ENCODE results near the gene EXTL2. TPM values are rescaled to one million over a fixed set of nuclear protein-coding genes. Genes with fewer than 3 reads are reported as not detected.

EXTL2 gene
- total and polyA plus RNA-seq, 10 of the 15 experiments (the other 5 are each of a cell fraction or from before 2014, with no cell fraction given) = 10.2 to 51.1 (median 16.2) TPM

GRCh38 chr1:100896481-100896982, 1.9 kb upstream of the EXTL2 start:
- Histone ChIP-seq H3K4me1 (ENCODE audit: control insufficient read depth, insufficient read depth, low read length) (peaks cover 8% of the 10 kb centered on the region; the same call in 1 of the 2 replicates), H3K79me2 (ENCODE audit: control insufficient read depth, insufficient read depth, low read length) (peaks cover 51% of the 10 kb centered on the region), H3K27ac (ENCODE audit: control insufficient read depth, insufficient read depth) (peak overlapping the region; percentile 93), H2AFZ (ENCODE audit: control insufficient read depth, low read depth, low read length) (peak overlapping the region; percentile 84), H3K4me2 (ENCODE audit: control insufficient read depth, insufficient read depth) (peak overlapping the region; percentile 94), H4K20me1 (ENCODE audit: control insufficient read depth, insufficient read depth) (no peaks in the 10 kb centered on the region), H3K4me3 (peak overlapping the region; percentile 89), H3K9ac (ENCODE audit: control insufficient read depth, insufficient read depth, low read length) (peak overlapping the region; percentile 98), H3K27me3 (replicated peaks in 1 of 2; ENCODE audit: control insufficient read depth in 2 of 2, insufficient read depth in 2 of 2, low read length in 1 of 2) (no peaks in the 10 kb centered on the region), H3K36me3 (ENCODE audit: control insufficient read depth in 2 of 2, insufficient read depth in 2 of 2, low read length in 1 of 2) (peaks cover 0 to 7% of the 10 kb centered on the region in 2 experiments; a peak in 1 of 4 replicates), H3K9me3 (replicated peaks; ENCODE audit: control insufficient read depth, insufficient read depth, low read length) (no peaks in the 10 kb centered on the region; the same call in 2 of the 3 replicates)
- BruUV-seq (replicated peaks) = no TSS peak
- CTCF ChIA-PET = interaction anchor here (1.0 to 1.2 kb wide), 2 partner anchors 10 to 29 kb away, joined by 3 read pairs; no protein-coding TSS in a partner anchor
- in situ Hi-C loops (cut with MboI) (no loop called here), intact Hi-C loops (cut with micrococcal nuclease; ENCODE audit: unreplicated experiment) (no loop called here)
- ATAC-seq (peak; percentile 75), FAIRE-seq (peak; percentile 66), DNase-seq (ENCODE audit: low read depth, low spot score) (peak; percentile 57)
- POLR2A ChIA-PET = interaction anchor here (1.3 kb wide), 1 partner anchor 20 kb away, joined by 3 read pairs; no protein-coding TSS in a partner anchor
- WGBS (ENCODE audit: insufficient coverage, insufficient replicate concordance, low lambda C conversion rate, missing lambda C conversion rate) = 2% methylated on average over 12 of the region's 12 CpGs
- RAD21 ChIA-PET (ENCODE audit: unreplicated experiment) = interaction anchor here (0.7 to 1.6 kb wide), 2 partner anchors 303 to 514 kb away, joined by 3 to 4 read pairs; no protein-coding TSS in a partner anchor
- SMC1A ChIA-PET (ENCODE audit: uncharacterized antibody, unreplicated experiment) = interaction anchor here (0.6 to 3.2 kb wide), 4 partner anchors 10 to 315 kb away, joined by 3 to 14 read pairs (median 4); no protein-coding TSS in a partner anchor
- TF ChIP-seq SUPT20H (IDR thresholded peaks at IDR 0.05; ENCODE audit: borderline replicate concordance, control insufficient read depth, low read depth, low read length) = no peak
- TF ChIP-seq SMC3 (IDR thresholded peaks at IDR 0.05; ENCODE audit: borderline replicate concordance, low read length) = no peak
- TF ChIP-seq RELA (IDR thresholded peaks at IDR 0.05; ENCODE audit: borderline replicate concordance, partially characterized antibody) = no peak
- no peak for TF ChIP-seq GATAD2B (conservative IDR thresholded peaks at IDR 0.05; ENCODE audit: low read depth)
- TF ChIP-seq, protein P1, sequence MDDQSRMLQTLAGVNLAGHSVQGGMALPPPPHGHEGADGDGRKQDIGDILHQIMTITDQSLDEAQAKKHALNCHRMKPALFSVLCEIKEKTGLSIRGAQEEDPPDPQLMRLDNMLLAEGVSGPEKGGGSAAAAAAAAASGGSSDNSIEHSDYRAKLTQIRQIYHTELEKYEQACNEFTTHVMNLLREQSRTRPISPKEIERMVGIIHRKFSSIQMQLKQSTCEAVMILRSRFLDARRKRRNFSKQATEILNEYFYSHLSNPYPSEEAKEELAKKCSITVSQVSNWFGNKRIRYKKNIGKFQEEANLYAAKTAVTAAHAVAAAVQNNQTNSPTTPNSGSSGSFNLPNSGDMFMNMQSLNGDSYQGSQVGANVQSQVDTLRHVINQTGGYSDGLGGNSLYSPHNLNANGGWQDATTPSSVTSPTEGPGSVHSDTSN (IDR thresholded peaks at IDR 0.05; ENCODE audit: insufficient replicate concordance, low read depth, low read length) = no peak
- TF ChIP-seq NR2C2 (IDR thresholded peaks at IDR 0.05; ENCODE audit: borderline replicate concordance, control insufficient read depth, insufficient read length, low read depth) = no peak
- TF ChIP-seq PKNOX1 (IDR thresholded peaks at IDR 0.05) = peak; percentile 86
- TF ChIP-seq, protein P2, sequence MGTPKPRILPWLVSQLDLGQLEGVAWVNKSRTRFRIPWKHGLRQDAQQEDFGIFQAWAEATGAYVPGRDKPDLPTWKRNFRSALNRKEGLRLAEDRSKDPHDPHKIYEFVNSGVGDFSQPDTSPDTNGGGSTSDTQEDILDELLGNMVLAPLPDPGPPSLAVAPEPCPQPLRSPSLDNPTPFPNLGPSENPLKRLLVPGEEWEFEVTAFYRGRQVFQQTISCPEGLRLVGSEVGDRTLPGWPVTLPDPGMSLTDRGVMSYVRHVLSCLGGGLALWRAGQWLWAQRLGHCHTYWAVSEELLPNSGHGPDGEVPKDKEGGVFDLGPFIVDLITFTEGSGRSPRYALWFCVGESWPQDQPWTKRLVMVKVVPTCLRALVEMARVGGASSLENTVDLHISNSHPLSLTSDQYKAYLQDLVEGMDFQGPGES (IDR thresholded peaks at IDR 0.05) = no peak
- TF ChIP-seq MTA3 (IDR thresholded peaks at IDR 0.05; ENCODE audit: borderline replicate concordance, low read length) = no peak
- no peak for TF ChIP-seq ASH2L (IDR thresholded peaks at IDR 0.05; ENCODE audit: borderline replicate concordance, low read depth)
- TF ChIP-seq TCF3 (IDR thresholded peaks at IDR 0.05; ENCODE audit: borderline replicate concordance, insufficient read depth, low read depth, low read length) = no peak
- TF ChIP-seq CHD1 (IDR thresholded peaks at IDR 0.05; ENCODE audit: low read depth, low read length) = no peak
- 0 out of 2 replicates have a peak, but pooled peaks have one; percentile 4 for TF ChIP-seq MXI1 (IDR thresholded peaks at IDR 0.05; ENCODE audit: low read depth, low read length)
- TF ChIP-seq ZNF687 (IDR thresholded peaks at IDR 0.05) = no peak
- 0 out of 2 replicates have a peak, but pooled peaks have one; percentile 19 for TF ChIP-seq NFIC (IDR thresholded peaks at IDR 0.05; ENCODE audit: low read depth, low read length)
- TF ChIP-seq BRCA1 (IDR thresholded peaks at IDR 0.05; ENCODE audit: low read depth, low read length) = no peak
